Mesenchymal stem cell (in vitro differentiated cells and primary cell): ENCODE measurements around the gene PGS1.
"Not testable (repeated sequence)": the region's sequence is repeated elsewhere in the genome, so short reads cannot be mapped to it uniquely, and the experiment has no call there.

ENCODE experiments used
- DNase-seq: peaks from one replicate; pipeline ENCODE4 v3.0.0-alpha.2; 2013
- H2AFZ ChIP-seq: one replicate; pipeline ENCODE4 v1.6.1; 2013; ENCODE audit warnings: low read depth, mild to moderate bottlenecking, control low read depth, inconsistent platforms, low read length, moderate library complexity
- H2AK5ac ChIP-seq: 2 replicates; pipeline ENCODE4 v1.6.1; 2013; ENCODE audit warnings: low read length, moderate library complexity, mild to moderate bottlenecking, inconsistent platforms; ENCODE audit not compliant: severe bottlenecking
- H2BK120ac ChIP-seq: one replicate; pipeline ENCODE4 v1.6.1; 2013; ENCODE audit warnings: low read depth, mild to moderate bottlenecking, inconsistent platforms, low read length, moderate library complexity
- H2BK12ac ChIP-seq, 2 experiments: one replicate each; pipeline ENCODE4 v1.6.1; 2013; ENCODE audit warnings: inconsistent platforms in 2 of 2, low read length in 2 of 2, mild to moderate bottlenecking in 2 of 2, moderate library complexity in 2 of 2, control low read depth in 1 of 2
- H2BK15ac ChIP-seq: one replicate; pipeline ENCODE4 v1.6.1; 2013; ENCODE audit warnings: mild to moderate bottlenecking, low read depth, inconsistent platforms; ENCODE audit not compliant: poor library complexity, severe bottlenecking
- H2BK5ac ChIP-seq: 2 replicates; pipeline ENCODE4 v1.6.1; 2013; ENCODE audit warnings: low read depth, mild to moderate bottlenecking, low read length, control low read depth, inconsistent platforms; ENCODE audit not compliant: poor library complexity, severe bottlenecking
- H3K14ac ChIP-seq, 2 experiments: one replicate each; pipeline ENCODE4 v1.6.1; 2013; ENCODE audit warnings: inconsistent platforms in 2 of 2, low read length in 2 of 2, control low read depth in 1 of 2, mild to moderate bottlenecking in 1 of 2, moderate library complexity in 1 of 2
- H3K18ac ChIP-seq, 2 experiments: one replicate each; pipeline ENCODE4 v1.6.1; 2013; ENCODE audit warnings: inconsistent platforms in 2 of 2, low read length in 2 of 2, control low read depth in 1 of 2, low read depth in 1 of 2, mild to moderate bottlenecking in 1 of 2
- H3K23ac ChIP-seq, 2 experiments: one replicate each; pipeline ENCODE4 v1.6.1; 2013; ENCODE audit warnings: inconsistent platforms in 2 of 2, low read length in 2 of 2, mild to moderate bottlenecking in 2 of 2, moderate library complexity in 2 of 2, control low read depth in 1 of 2
- H3K27ac ChIP-seq: 2 replicates; pipeline ENCODE4 v1.5.1; 2013; ENCODE audit warnings: mild to moderate bottlenecking, moderate library complexity, low read length, control low read depth, inconsistent platforms; ENCODE audit not compliant: poor library complexity, severe bottlenecking
- H3K27me3 ChIP-seq, 2 experiments: 2 replicates each; pipeline versions ENCODE4 v1.6.1 to v1.7.0; 2013; ENCODE audit warnings: low read length in 2 of 2, mild to moderate bottlenecking in 2 of 2, moderate library complexity in 2 of 2, control low read depth in 1 of 2, inconsistent platforms in 1 of 2; ENCODE audit not compliant: control insufficient read depth in 1 of 2, insufficient read depth in 1 of 2
- H3K36me3 ChIP-seq, 2 experiments: 2 replicates each; pipeline versions ENCODE4 v1.6.1 to v1.7.0; 2013; ENCODE audit warnings: low read length in 2 of 2, control low read depth in 1 of 2, inconsistent platforms in 1 of 2, low read depth in 1 of 2, mild to moderate bottlenecking in 1 of 2; ENCODE audit not compliant: insufficient read depth in 2 of 2, control insufficient read depth in 1 of 2
- H3K4ac ChIP-seq, 2 experiments: one replicate each; pipeline ENCODE4 v1.6.1; 2013; ENCODE audit warnings: inconsistent platforms in 2 of 2, low read length in 2 of 2, mild to moderate bottlenecking in 2 of 2, moderate library complexity in 2 of 2, control low read depth in 1 of 2, low read depth in 1 of 2
- H3K4me1 ChIP-seq: 2 replicates; pipeline ENCODE4 v1.6.1; 2013; ENCODE audit warnings: low read depth, low read length, control low read depth; ENCODE audit not compliant: control insufficient read depth, insufficient read depth
- H3K4me2 ChIP-seq: 2 replicates; pipeline ENCODE4 v1.6.1; 2013; ENCODE audit warnings: low read length, mild to moderate bottlenecking, inconsistent platforms; ENCODE audit not compliant: poor library complexity, severe bottlenecking
- H3K4me3 ChIP-seq, 2 experiments: 2 replicates each; pipeline versions ENCODE4 v1.5.1 to v1.7.0; 2013; ENCODE audit warnings: low read length in 2 of 2, mild to moderate bottlenecking in 2 of 2, control low read depth in 1 of 2, low read depth in 1 of 2; ENCODE audit not compliant: insufficient read depth in 1 of 2
- H3K79me1 ChIP-seq: replicated peaks from 2 replicates; pipeline ENCODE4 v1.6.1; 2013; ENCODE audit warnings: mild to moderate bottlenecking, control low read depth, low read length, inconsistent platforms; ENCODE audit not compliant: poor library complexity, severe bottlenecking
- H3K9ac ChIP-seq: 2 replicates; pipeline ENCODE4 v1.7.0; 2013; ENCODE audit warnings: mild to moderate bottlenecking, low read length, moderate library complexity
- H3K9me3 ChIP-seq: 2 replicates; pipeline ENCODE4 v1.7.0; 2013; ENCODE audit warnings: mild to moderate bottlenecking, low read length; ENCODE audit not compliant: control insufficient read depth
- H4K8ac ChIP-seq: one replicate; pipeline ENCODE4 v1.6.1; 2013; ENCODE audit warnings: inconsistent platforms, mild to moderate bottlenecking, low read length, moderate library complexity
- H4K91ac ChIP-seq: one replicate; pipeline ENCODE4 v1.6.1; 2013; ENCODE audit warnings: mild to moderate bottlenecking, low read length, inconsistent platforms
- WGBS: methylation state at CpG from one replicate; pipeline ENCODE4 v1.1.7; 2013; ENCODE audit warnings: mixed read lengths; 5-methylcytosine and 5-hydroxymethylcytosine counted together

Gene PGS1

GRCh38 chr17:78331355-78331754 lies 47.1 kb upstream of the PGS1 start:
- 93% methylated on average over 12 of the region's 12 CpGs for WGBS
- H3K27ac ChIP-seq, H3K79me1 ChIP-seq, H2AK5ac ChIP-seq, DNase-seq, H4K91ac ChIP-seq, H2BK12ac ChIP-seq, H3K9ac ChIP-seq, H2AFZ ChIP-seq, H4K8ac ChIP-seq, H3K4me3 ChIP-seq, H3K9me3 ChIP-seq, H2BK15ac ChIP-seq, H3K36me3 ChIP-seq, H3K4me2 ChIP-seq, H2BK120ac ChIP-seq, H3K27me3 ChIP-seq, H3K23ac ChIP-seq, H3K14ac ChIP-seq, H3K4ac ChIP-seq, H2BK5ac ChIP-seq: not testable (repeated sequence)
- H3K4me1 ChIP-seq = peaks cover 25% of the 10 kb centered on the region
- H3K18ac ChIP-seq = peak overlapping the region in 1 of 2 experiments; percentile 18

GRCh38 chr17:78332991-78333390 lies 45.5 kb upstream of the PGS1 start:
- peak overlapping the region in 1 of 2 experiments; percentile 28 for H2BK12ac ChIP-seq
- peaks cover 27% of the 10 kb centered on the region for H3K4me1 ChIP-seq
- no peak for DNase-seq
- no peaks in the 10 kb centered on the region for H3K79me1 ChIP-seq
- no peaks in the 10 kb centered on the region for H3K9me3 ChIP-seq
- H2BK5ac ChIP-seq = no peak overlapping the region
- no peak overlapping the region for H3K4me2 ChIP-seq
- H3K23ac ChIP-seq = no peak overlapping the region
- H3K4me3 ChIP-seq = no peak overlapping the region
- no peak overlapping the region for H4K91ac ChIP-seq
- H3K4ac ChIP-seq = no peak overlapping the region
- H3K14ac ChIP-seq = no peak overlapping the region
- H3K18ac ChIP-seq = peak overlapping the region in 1 of 2 experiments; percentile 0
- peak overlapping the region; percentile 47 for H2AK5ac ChIP-seq
- H2AFZ ChIP-seq = no peak overlapping the region
- no peak overlapping the region for H4K8ac ChIP-seq
- no peak overlapping the region for H3K9ac ChIP-seq
- no peak overlapping the region for H2BK15ac ChIP-seq
- H2BK120ac ChIP-seq = no peak overlapping the region
- 83% methylated on average over 4 of the region's 4 CpGs for WGBS
- no peaks in the 10 kb centered on the region for H3K36me3 ChIP-seq
- H3K27ac ChIP-seq = no peak overlapping the region
- no peaks in the 10 kb centered on the region for H3K27me3 ChIP-seq

GRCh38 chr17:78335209-78335608 lies 43.2 kb upstream of the PGS1 start:
- H3K4me3 ChIP-seq = peak overlapping the region in 1 of 2 experiments; percentile 24
- H3K14ac ChIP-seq = no peak overlapping the region
- no peaks in the 10 kb centered on the region for H3K79me1 ChIP-seq
- H2BK5ac ChIP-seq = no peak overlapping the region
- H3K4me1 ChIP-seq = peaks cover 15% of the 10 kb centered on the region
- peak overlapping the region; percentile 72 for H3K9ac ChIP-seq
- no peak overlapping the region for H3K23ac ChIP-seq
- 84% methylated on average over 10 of the region's 11 CpGs for WGBS
- DNase-seq = no peak
- H3K18ac ChIP-seq = peak overlapping the region in 1 of 2 experiments; percentile 86
- H4K91ac ChIP-seq = no peak overlapping the region
- peak overlapping the region; percentile 35 to 60 for H3K4ac ChIP-seq
- H3K4me2 ChIP-seq = no peak overlapping the region
- peak overlapping the region; percentile 87 for H2AK5ac ChIP-seq
- no peak overlapping the region for H4K8ac ChIP-seq
- H2BK120ac ChIP-seq = no peak overlapping the region
- no peak overlapping the region for H2BK15ac ChIP-seq
- no peak overlapping the region for H3K27ac ChIP-seq
- H2AFZ ChIP-seq = no peak overlapping the region
- peak overlapping the region; percentile 59 to 88 for H2BK12ac ChIP-seq
- no peaks in the 10 kb centered on the region for H3K36me3 ChIP-seq
- H3K9me3 ChIP-seq = no peaks in the 10 kb centered on the region
- no peaks in the 10 kb centered on the region for H3K27me3 ChIP-seq

GRCh38 chr17:78337244-78338109 lies 41.0 kb upstream of the PGS1 start:
- Histone ChIP-seq H3K27me3 (no peaks in the 10 kb centered on the region), H3K14ac (no peak overlapping the region), H4K8ac (no peak overlapping the region), H3K36me3 (no peaks in the 10 kb centered on the region), H3K9me3 (no peaks in the 10 kb centered on the region), H3K4me2 (no peak overlapping the region), H3K9ac (peak overlapping the region; percentile 74), H4K91ac (no peak overlapping the region), H3K27ac (peak overlapping the region; percentile 44), H3K4me1 (peaks cover 16% of the 10 kb centered on the region), H2AK5ac (peak overlapping the region; percentile 73), H3K4me3 (peak overlapping the region in 1 of 2 experiments; percentile 23), H2BK15ac (no peak overlapping the region), H2BK5ac (no peak overlapping the region), H3K23ac (no peak overlapping the region), H3K18ac (no peak overlapping the region), H3K79me1 (no peaks in the 10 kb centered on the region), H2BK120ac (no peak overlapping the region), H3K4ac (no peak overlapping the region), H2AFZ (no peak overlapping the region), H2BK12ac (no peak overlapping the region)
- WGBS = 88% methylated on average over 19 of the region's 19 CpGs
- peak; percentile 84 for DNase-seq
